Upper lobe of right lung (tissue), 1 donor: ENCODE results near the gene ABLIM3. TPM values are rescaled to one million over a fixed set of nuclear protein-coding genes. Genes with fewer than 3 reads are reported as not detected.
A peak's percentile ranks its signal among the peaks of the same experiment; 100 is the strongest.

Source experiments
- ATAC-seq: fragments of 200-7000 bp; cut with Tn5 transposase; one replicate; pipeline ENCODE4 v1.9.1; 2020; ENCODE audit warnings: mild to moderate bottlenecking, moderate library complexity
- DNase-seq: peaks from one replicate; pipeline ENCODE4 v3.0.0-alpha.2; 2020
- H3K27ac ChIP-seq: fragments of 200-600 bp; one replicate; pipeline ENCODE4 v1.8.0; 2022
- H3K27me3 ChIP-seq: fragments of 200-600 bp; one replicate; pipeline ENCODE4 v1.8.0; 2022; ENCODE audit warnings: mild to moderate bottlenecking
- H3K36me3 ChIP-seq: fragments of 200-600 bp; one replicate; pipeline ENCODE4 v1.8.0; 2022
- H3K4me1 ChIP-seq: fragments of 200-600 bp; one replicate; pipeline ENCODE4 v1.8.0; 2022
- H3K4me3 ChIP-seq: fragments of 200-600 bp; one replicate; pipeline ENCODE4 v1.8.0; 2022; ENCODE audit warnings: mild to moderate bottlenecking
- H3K9me3 ChIP-seq: fragments of 200-600 bp; one replicate; pipeline ENCODE4 v1.8.0; 2022
- intact Hi-C: fragments of 100-400 bp; cut with DNase I; formaldehyde crosslinking; loops from one replicate; pipeline ENCODE4 v1.11.0; 2022
- total RNA-seq: library from RNA; stranded (reverse); fragmentation: NEBNext Ultra II Directional; extraction: Animal tissue kit (Norgen Biotek cat#: 25700); gene quantifications from one replicate; pipeline ENCODE4 v1.2.1, GENCODE V29; 2021
- TF ChIP-seq, protein P1 (sequence below): fragments of 200-600 bp; IDR thresholded peaks from one replicate; pipeline ENCODE4 v1.8.0; 2022; ENCODE audit warnings: antibody characterized with exemption
- donor health status: DM: no; HTN: yes; CAD: no; lungs with severe emphysema.

Gene ABLIM3
- total RNA-seq, 1 donor from 2014 or later = 31.9 TPM

DNA sequence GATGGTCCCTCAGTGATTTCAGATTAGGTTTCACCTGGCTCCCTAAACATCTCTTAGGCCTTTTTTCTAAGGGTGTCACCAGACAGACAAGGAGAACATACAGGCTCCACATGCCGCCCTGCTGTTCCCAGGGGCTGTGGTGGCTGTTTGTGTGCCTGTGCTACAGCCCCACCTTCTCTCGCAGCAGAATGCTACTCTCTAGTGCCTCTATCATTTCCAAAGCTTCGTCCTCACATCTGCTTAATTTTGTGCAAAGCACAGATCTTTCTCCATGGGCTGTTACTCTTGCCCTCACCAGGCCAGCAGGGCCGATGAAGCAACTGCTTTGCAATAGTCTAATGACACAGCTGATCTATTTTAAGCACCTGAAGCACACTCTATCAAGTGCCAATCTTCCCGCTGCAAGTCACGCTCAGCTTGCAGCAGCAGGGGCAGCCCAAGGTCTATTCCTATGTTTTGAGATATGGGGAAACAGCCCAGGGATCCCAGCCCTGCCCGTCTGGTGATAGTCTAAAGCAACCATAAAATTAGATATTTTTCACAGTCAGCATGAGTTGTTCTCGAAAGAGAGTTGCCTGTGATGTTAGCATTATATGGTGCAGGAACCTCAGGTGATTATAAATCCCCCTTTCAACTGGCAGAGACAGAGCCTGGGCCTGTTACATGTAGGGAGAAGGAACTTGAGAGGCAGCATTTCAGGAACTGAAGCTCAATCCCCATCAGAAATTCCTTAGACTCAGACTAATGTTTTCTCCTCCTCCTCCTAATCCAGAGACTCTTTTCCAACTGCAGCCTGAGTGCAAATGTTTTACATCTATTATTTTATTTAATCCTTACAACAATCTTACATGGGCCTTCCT, 12.7 kb downstream of the ABLIM3 start:
- H3K36me3 ChIP-seq = no peaks in the 10 kb centered on the region
- no peak overlapping the region for H3K4me3 ChIP-seq
- intact Hi-C loops = no loop called here
- H3K27ac ChIP-seq = peak overlapping the region; percentile 63
- H3K4me1 ChIP-seq = peaks cover 58% of the 10 kb centered on the region
- peak; percentile 71 for DNase-seq
- TF ChIP-seq, protein P1, sequence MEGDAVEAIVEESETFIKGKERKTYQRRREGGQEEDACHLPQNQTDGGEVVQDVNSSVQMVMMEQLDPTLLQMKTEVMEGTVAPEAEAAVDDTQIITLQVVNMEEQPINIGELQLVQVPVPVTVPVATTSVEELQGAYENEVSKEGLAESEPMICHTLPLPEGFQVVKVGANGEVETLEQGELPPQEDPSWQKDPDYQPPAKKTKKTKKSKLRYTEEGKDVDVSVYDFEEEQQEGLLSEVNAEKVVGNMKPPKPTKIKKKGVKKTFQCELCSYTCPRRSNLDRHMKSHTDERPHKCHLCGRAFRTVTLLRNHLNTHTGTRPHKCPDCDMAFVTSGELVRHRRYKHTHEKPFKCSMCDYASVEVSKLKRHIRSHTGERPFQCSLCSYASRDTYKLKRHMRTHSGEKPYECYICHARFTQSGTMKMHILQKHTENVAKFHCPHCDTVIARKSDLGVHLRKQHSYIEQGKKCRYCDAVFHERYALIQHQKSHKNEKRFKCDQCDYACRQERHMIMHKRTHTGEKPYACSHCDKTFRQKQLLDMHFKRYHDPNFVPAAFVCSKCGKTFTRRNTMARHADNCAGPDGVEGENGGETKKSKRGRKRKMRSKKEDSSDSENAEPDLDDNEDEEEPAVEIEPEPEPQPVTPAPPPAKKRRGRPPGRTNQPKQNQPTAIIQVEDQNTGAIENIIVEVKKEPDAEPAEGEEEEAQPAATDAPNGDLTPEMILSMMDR = no peak
- no peaks in the 10 kb centered on the region for H3K27me3 ChIP-seq
- peak; percentile 88 for ATAC-seq
- no peaks in the 10 kb centered on the region for H3K9me3 ChIP-seq

DNA sequence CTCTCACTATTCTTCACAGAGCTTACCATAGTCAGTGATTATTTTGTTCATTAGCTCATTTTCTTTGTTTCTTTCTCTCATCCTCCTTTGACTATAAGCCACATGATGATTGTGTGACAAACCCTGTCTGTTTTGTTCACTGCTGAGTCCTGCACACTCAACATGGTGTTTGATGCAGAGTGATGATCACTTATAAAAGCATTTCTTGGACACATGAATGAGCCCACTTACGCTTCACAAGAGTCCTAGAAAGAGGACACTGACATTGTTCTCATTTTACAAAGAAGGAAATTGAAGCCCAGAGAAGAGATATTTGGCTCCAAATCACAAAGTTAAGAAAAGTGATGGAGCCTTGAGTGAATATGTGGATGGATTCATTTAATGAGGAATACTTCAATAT, 13.4 kb downstream of the ABLIM3 start:
- no peak for ATAC-seq
- intact Hi-C loops = no loop called here
- Histone ChIP-seq H3K9me3 (no peaks in the 10 kb centered on the region), H3K36me3 (no peaks in the 10 kb centered on the region), H3K4me1 (peaks cover 56% of the 10 kb centered on the region), H3K27ac (peak overlapping the region; percentile 63), H3K27me3 (no peaks in the 10 kb centered on the region), H3K4me3 (no peak overlapping the region)
- TF ChIP-seq, protein P1 = no peak
- DNase-seq = no peak

DNA sequence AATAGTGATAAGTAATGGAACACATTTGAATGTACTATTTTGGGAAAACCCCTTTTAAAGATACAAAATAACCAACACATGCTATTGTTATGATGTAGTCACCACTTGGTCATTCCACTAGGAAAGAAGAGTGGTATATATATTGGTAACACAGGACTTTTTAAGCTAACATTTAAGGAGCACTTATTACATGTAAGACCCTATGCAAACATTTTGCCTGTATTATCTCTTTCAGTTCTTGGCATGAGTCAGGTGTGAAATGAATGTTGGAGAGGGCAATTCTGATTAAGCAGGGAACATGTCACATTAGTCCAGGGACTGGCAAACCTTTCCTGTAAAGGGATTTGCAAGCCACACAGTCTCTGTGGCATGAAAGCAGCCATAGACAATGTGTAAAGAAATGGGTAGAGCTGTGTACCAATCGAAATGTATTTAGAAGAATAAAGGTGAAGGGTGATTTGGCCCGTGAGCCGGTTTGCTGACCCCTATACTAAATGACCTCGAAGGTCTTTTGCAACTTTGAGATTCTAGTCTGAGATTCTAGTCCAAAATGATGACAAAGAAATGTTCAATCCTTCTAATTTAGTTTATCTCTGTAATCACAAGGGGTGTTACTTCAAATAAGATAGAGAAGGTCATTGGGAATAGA, 15.3 kb downstream of the ABLIM3 start:
- H3K4me3 ChIP-seq = no peak overlapping the region
- H3K4me1 ChIP-seq = peaks cover 48% of the 10 kb centered on the region
- ATAC-seq = no peak
- no peaks in the 10 kb centered on the region for H3K27me3 ChIP-seq
- TF ChIP-seq, protein P1 = no peak
- no peaks in the 10 kb centered on the region for H3K36me3 ChIP-seq
- no peak for DNase-seq
- H3K9me3 ChIP-seq = no peaks in the 10 kb centered on the region
- no peak overlapping the region for H3K27ac ChIP-seq
- intact Hi-C loops = no loop called here

DNA sequence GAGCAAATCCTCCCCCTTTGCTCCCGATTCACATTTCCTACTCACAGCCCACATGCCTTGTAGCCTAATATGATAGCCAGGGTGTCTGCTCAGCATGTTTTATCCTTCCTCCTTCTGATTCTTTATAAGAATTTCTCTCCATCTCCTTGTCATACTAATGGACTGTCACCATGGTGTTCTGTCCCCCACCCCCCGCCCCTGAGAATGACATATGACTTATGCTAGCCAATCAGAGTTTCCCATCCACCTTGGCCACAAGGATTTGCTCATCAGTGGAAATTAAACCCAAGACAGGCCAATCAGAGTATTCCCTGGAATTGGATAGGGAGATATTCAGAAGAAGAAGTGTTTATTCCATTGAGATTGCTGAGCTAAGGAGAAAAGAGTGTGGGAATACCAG, 16.0 kb downstream of the ABLIM3 start:
- H3K4me1 ChIP-seq = peaks cover 44% of the 10 kb centered on the region
- DNase-seq (no peak), ATAC-seq (no peak)
- TF ChIP-seq, protein P1 = no peak
- intact Hi-C loops = no loop called here
- H3K27ac ChIP-seq = no peak overlapping the region
- H3K27me3 ChIP-seq = no peaks in the 10 kb centered on the region
- H3K36me3 ChIP-seq = no peaks in the 10 kb centered on the region
- H3K9me3 ChIP-seq = no peaks in the 10 kb centered on the region
- no peak overlapping the region for H3K4me3 ChIP-seq

DNA sequence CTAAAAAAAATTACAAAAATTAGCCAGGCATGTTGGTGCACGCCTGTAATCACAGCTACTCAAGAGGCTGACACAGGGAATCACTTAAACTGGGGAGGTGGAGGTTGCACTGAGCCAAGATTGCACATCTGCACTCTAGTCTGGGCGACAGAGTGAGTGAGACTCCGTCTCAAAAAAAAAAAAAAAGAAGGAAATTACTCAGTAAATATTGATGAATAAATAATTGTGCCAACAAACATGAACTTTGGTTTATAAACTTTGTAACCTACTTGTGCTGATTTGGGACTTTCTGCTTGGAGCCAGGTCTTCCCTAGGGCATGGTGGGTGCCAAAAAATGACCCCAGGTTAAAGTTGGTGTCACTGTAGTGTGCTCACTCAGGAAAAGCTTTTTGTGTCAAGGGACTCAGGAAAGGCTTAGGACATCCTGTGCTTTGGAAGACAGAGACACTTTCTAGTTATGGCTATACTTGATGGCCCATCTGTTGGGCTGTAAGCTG, 19.0 kb downstream of the ABLIM3 start:
- no peaks in the 10 kb centered on the region for H3K36me3 ChIP-seq
- no peaks in the 10 kb centered on the region for H3K9me3 ChIP-seq
- no peak for DNase-seq
- no peaks in the 10 kb centered on the region for H3K27me3 ChIP-seq
- H3K4me1 ChIP-seq = peaks cover 22% of the 10 kb centered on the region
- no peak overlapping the region for H3K27ac ChIP-seq
- intact Hi-C loops = no loop called here
- H3K4me3 ChIP-seq = no peak overlapping the region
- TF ChIP-seq, protein P1 = no peak
- no peak for ATAC-seq
